ENCODE results near the gene TNFRSF21. TPM values are rescaled to one million over a fixed set of nuclear protein-coding genes. Genes with fewer than 3 reads are reported as not detected.

Gene TNFRSF21
- total and polyA plus RNA-seq, 9 of the 15 experiments (the other 6 are each of a cell fraction or from before 2014, with no cell fraction given) = 0.63 to 5.7 (median 2.2) TPM

GRCh38 chr6:47276377-47276776 is 33.3 kb downstream of the TNFRSF21 start (continued):
- TF ChIP-seq ZBTB40 (IDR thresholded peaks at IDR 0.05) = peak; percentile 69
- TF ChIP-seq ZBTB40 (CRISPR knock-in tag; IDR thresholded peaks at IDR 0.05) = no peak
